GM03348 (cell line): Measurements from ENCODE around the gene SH3GLB1.
"Not testable (repeated sequence)": the region's sequence is repeated elsewhere in the genome, so short reads cannot be mapped to it uniquely, and the experiment has no call there.

Experiments
- DNase-seq: peaks from one replicate; pipeline ENCODE4 v3.0.0; 2012; ENCODE audit warnings: low spot score

The SH3GLB1 gene

GRCh38 chr1:86704458-86704971 is at the start of gene SH3GLB1:
SH3GLB1 (plus strand) TSS chr1:86704576; CDS start chr1:86704900, 324 bp downstream.
- peak; percentile 94 for DNase-seq

DNA sequence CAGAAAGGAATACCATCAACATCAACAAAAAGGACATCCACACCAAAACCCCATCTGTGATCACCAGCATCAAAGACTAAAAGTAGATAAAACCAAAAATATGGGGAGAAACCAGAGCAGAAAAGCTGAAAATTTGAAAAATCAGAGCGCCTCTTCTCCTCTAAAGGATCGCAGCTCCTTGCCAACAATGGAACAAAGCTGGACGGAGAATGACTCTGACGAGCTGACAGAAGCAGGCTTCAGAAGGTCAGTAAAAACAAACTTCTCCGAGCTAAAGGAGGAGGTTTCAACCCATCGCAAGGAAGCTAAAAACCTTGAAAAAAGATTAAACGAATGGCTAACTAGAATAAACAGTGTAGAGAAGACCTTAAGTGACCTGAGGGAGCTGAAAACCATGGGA is 46.0 kb upstream of the SH3GLB1 start:
- not testable (repeated sequence) for DNase-seq

DNA sequence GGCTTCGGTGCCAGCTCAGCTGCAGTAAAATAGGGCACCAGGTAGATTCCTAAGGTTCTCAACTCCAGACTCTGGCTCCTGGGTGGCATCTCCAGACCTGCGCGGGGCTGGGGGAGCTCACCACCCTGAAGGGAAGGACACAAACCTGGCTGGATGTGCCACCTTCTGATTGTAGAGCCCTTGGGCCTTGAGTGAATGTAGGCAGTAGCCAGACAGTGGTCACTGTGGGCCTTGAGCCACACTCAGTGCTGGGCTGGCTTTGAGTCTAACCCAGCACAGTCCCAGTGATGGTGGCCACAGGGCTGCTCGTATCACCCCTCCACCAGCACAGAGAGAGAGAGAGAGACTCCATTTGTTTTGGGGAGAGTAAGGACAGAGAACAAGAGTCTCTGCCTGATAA is 38.0 kb upstream of the SH3GLB1 start:
- no peak for DNase-seq

DNA sequence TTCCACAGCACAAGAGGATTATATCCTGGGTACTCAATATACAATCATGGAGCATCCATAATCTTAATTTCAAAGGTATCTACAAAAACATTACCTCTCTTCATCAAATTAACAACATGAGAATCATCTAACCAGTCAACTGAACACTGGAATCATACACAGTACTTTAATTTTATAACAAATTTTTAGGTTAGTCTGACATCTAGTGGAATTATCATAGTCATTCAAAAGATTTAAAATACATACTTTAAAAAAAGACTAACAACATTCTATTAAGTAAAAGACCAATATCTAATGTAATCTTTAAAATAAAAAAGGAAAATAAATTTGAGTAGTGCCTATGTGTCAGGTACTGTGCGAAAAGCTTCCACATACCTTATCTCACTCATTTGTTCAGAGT is 16.8 kb upstream of the SH3GLB1 start:
- peak; percentile 34 for DNase-seq

DNA sequence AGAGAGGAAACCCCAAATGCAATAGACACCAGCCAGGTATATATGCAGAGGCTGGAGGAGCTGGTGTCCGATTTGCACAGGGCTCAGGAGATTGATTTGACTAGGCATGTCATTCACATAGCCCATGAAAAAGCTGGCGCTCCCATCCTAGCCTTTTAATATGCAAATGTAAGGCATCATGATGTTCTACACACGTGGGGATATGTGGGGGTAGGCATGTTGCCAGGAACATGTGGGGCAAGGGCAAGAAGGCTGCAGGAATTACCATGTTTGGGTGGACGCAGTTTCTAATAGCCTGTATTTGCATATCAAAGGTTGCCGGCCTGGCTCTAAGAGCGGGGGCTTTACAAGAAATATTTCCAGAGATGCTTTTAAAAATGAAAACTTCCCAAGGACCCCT is 11.7 kb upstream of the SH3GLB1 start:
- DNase-seq = no peak

- no peak for DNase-seq
These were observed 9.0 kb upstream of the SH3GLB1 start for GRCh38 chr1:86695400-86695799.

GRCh38 chr1:86696522-86696921 is 7.9 kb upstream of the SH3GLB1 start:
- DNase-seq = no peak

DNA sequence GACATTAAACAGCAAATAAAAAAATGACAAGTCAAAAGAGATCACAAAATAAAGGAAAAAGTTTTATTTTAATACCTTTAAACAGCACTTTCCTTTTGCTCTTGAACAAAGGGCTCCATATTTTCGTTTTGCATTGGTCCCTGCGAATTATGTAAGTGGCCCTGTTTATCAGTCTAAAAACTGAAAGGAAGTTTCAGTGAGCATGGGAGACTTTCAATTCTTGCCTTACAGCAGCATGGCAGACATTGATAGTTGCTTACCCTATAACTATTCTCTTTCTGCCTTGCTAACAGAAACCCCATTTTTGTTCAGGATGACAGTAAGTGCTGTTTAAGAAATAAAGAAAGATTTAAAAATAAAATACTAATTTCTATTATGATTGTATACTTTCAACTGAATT is 5.2 kb upstream of the SH3GLB1 start:
- no peak for DNase-seq

- DNase-seq = no peak
These were observed 2.6 kb upstream of the SH3GLB1 start for GRCh38 chr1:86701731-86702130.

GRCh38 chr1:86702954-86703494 is 1.4 kb upstream of the SH3GLB1 start:
- DNase-seq = not testable (repeated sequence)

DNA sequence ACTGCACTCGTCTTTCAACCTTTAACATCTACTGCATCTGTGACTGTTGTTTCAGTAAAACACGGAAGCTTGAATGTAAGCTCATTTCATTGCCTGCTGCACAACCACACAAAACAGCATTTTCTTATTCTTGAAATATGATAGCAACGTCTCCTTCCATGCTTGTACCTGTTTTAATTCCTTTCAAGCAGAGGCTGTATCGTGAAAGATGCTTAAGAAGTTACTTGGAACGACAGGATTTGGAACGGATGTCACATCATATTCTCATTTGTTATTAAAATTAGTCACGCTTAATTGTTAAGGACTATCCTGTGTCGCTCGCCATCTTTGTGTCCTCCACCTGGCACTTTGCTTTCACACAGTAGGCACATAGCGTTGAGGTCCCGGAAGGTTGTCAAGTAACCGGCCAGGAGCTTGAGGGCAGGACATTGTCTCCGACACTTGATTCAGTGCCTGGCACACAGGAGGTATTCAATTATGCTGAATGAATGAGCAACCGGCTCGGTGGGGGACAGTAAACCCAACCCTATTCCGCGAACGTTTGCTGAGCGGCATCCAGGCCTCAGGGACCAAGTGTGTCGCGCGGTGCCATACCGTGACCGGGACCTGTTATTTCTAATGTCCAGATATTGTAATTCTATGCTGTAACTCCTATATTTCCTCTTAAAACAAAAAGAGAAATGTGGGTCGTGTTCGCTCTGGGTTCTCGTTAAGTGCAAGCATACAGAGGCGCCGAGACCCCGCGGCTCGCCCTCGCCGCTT is 499 bp upstream of the SH3GLB1 start:
- DNase-seq = no peak

- DNase-seq = peak; percentile 75
These were observed 742 bp downstream of the SH3GLB1 start for GRCh38 chr1:86704972-86705664.

GRCh38 chr1:86705665-86705985 is 1.2 kb downstream of the SH3GLB1 start:
- no peak for DNase-seq

- DNase-seq = no peak
These were observed 1.8 kb downstream of the SH3GLB1 start for GRCh38 chr1:86706018-86706635.

DNA sequence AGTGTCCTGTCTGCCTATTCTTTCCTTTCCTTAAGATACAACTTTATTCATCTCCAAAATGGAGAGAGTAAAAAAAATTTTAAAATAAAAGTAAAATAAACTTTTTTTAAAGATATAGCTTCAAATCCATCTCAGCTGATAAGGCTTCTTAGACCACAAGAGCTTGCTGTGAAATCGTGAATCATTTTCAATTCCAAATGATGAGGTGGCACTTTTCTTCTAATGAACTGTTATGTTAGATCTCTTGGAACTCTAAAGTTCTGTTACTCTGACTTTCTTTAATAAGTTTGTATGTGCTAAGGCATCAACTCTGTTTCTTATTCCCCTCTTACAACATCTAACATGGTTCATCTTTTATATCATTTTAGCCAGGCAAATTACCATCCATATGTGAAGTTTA is 4.5 kb downstream of the SH3GLB1 start:
- no peak for DNase-seq

DNA sequence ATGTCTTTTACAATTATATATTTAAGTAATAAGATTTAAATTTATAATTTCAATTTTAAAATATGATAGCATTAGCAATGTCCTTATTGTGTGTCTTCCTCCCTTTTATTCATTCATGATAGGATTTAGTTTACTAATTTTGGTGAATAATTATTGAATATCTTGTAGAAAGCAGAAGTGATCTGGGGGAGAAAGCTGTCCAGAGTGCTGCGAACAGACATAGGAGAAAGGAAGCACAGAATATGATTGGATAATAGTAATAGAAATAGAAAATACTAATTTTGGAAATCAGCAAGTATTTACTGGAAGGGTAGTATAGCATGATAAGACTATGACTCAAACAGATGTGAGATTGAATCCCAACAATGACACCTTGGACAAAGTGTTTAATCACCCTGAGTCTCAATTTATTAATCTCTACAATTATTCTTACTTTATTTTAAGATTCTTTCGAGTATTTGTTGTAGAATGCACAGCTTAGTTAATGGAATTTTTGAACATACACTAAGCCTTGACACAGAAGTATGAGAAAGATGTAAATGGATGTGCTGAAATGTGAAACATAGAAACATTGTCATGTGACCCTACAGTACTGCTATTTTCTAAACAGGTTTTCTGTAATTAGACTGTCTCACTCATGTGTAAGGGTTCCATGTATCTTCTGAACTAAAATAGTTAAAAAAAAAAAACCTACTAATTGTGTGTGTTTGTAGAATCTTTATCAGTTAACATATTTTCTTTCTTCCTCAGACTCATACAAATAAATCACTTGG is 7.9 kb downstream of the SH3GLB1 start:
- DNase-seq = no peak

- no peak for DNase-seq
These were observed 9.1 kb downstream of the SH3GLB1 start for GRCh38 chr1:86713477-86713876.

GRCh38 chr1:86714159-86714558 is 9.8 kb downstream of the SH3GLB1 start:
- peak; percentile 15 for DNase-seq

DNA sequence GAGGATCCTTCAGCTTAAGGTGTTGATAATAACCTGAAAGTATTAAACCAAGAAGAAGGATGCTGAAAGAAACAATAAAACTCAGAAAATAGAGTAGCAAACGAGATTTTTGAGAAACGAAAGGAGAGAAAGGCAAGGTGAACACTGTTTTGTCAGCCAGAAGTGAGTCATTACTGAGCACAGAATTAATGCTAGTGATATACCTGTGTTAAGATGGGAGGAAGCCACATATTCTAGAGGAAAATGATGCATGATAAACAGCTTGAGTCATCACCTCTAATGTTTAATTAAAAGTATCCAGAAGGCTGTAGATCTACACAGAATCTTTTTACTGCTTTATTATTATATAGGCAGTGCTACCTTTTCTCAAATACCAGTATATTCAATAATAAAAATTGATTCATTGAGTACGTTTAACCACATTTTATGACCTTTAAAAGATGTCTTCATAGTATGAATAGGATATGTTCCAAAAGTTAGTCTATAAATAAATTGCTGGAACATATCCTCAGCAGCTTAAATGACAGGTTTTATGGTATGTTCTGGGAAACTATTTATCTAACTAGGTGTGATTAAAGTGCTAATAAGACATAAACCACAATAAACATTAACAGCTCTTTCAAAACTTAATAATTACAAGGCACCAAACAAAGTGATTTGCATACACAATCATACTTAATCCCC is 10.3 kb downstream of the SH3GLB1 start:
- no peak for DNase-seq

GRCh38 chr1:86718786-86719185 is 14.4 kb downstream of the SH3GLB1 start:
- no peak for DNase-seq

DNA sequence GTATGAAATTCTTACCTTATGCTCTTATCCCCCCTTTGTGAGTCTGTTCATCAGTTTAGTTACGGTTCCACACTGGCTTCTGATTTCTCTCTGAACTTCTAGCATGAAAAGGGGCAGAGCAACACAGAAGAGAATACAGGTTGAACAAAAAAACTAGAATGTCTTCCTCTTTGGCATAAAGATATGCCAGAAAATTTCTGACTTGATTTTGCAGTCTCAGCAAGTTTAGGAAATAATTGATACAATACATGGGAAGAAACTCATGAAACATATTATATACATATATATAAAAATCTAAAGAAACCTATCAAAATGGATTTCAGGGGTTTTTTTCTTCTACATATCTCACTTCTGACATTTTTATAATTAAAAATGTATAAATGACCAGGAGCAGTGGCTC is 27.0 kb downstream of the SH3GLB1 start:
- DNase-seq = no peak
